WTC11 (cell line): ENCODE measurements around the gene PTEN. TPM values are rescaled to one million over a fixed set of nuclear protein-coding genes. Genes with fewer than 3 reads are reported as not detected.
A peak's percentile ranks its signal among the peaks of the same experiment; 100 is the strongest.

ENCODE experiments used
- ATAC-seq: fragments of 200-7000 bp; cut with Tn5 transposase; 2 replicates; pipeline ENCODE4 v1.10.0; 2021; ENCODE audit warnings: mild to moderate bottlenecking, moderate library complexity
- CTCF ChIA-PET: fragments of 300-600 bp; sonication (Branson Sonifier 250); formaldehyde crosslinking; loops from one replicate; lab custom pipeline; 2021; ENCODE audit warnings: antibody characterized with exemption; lab: Charles Lee
- POLR2A ChIA-PET: fragments of 350-600 bp; sonication (Branson Sonifier 250); formaldehyde crosslinking; loops from one replicate; lab custom pipeline; 2021; ENCODE audit warnings: antibody characterized with exemption; lab: Charles Lee
- DNase-seq: peaks from one replicate; pipeline ENCODE4 v3.0.0; 2021; ENCODE audit warnings: low spot score
- H3K27ac Mint-ChIP-seq: 2 replicates; pipeline ENCODE4 v1.8.0; 2021; ENCODE audit warnings: mixed read lengths
- H3K27me3 Mint-ChIP-seq: 2 replicates; pipeline ENCODE4 v1.8.0; 2021; ENCODE audit warnings: low read depth, mild to moderate bottlenecking, moderate library complexity, mixed read lengths
- H3K36me3 Mint-ChIP-seq: 2 replicates; pipeline ENCODE4 v1.8.0; 2021; ENCODE audit warnings: mixed read lengths
- H3K4me1 Mint-ChIP-seq: 2 replicates; pipeline ENCODE4 v1.8.0; 2022; ENCODE audit warnings: mixed read lengths
- H3K4me3 Mint-ChIP-seq: 2 replicates; pipeline ENCODE4 v1.8.0; 2021; ENCODE audit warnings: mild to moderate bottlenecking, moderate library complexity, mixed read lengths
- H3K9me3 Mint-ChIP-seq: 2 replicates; pipeline ENCODE4 v1.8.0; 2021; ENCODE audit warnings: mixed read lengths
- AFF4 ChIP-seq: sonication (generic); formaldehyde crosslinking; IDR thresholded peaks from 2 replicates; pipeline ENCODE4 v1.8.1; 2023; ENCODE audit warnings: mild to moderate bottlenecking, missing genetic modification reagents, borderline replicate concordance
- CBFB ChIP-seq: sonication (generic); formaldehyde crosslinking; IDR thresholded peaks from 2 replicates; pipeline ENCODE4 v1.8.1; 2022; ENCODE audit warnings: mild to moderate bottlenecking, low read depth, missing genetic modification reagents
- CREB1 ChIP-seq: sonication (generic); formaldehyde crosslinking; IDR thresholded peaks from 2 replicates; pipeline ENCODE4 v1.8.0; 2023; ENCODE audit warnings: mild to moderate bottlenecking, missing genetic modification reagents
- E2F4 ChIP-seq: sonication (generic); formaldehyde crosslinking; IDR thresholded peaks from 2 replicates; pipeline ENCODE4 v1.8.1; 2022; ENCODE audit warnings: low read depth, mild to moderate bottlenecking, moderate library complexity, missing genetic modification reagents, borderline replicate concordance
- ELF4 ChIP-seq: sonication (generic); formaldehyde crosslinking; IDR thresholded peaks from 2 replicates; pipeline ENCODE4 v1.8.1; 2022; ENCODE audit warnings: low read depth, mild to moderate bottlenecking, moderate library complexity, missing genetic modification reagents
- EMX1 ChIP-seq: fragments of 250-450 bp; sonication (Bioruptor Pico); IDR thresholded peaks from 2 replicates; pipeline ENCODE4 v1.8.0; 2021; ENCODE audit warnings: mild to moderate bottlenecking
- ESRRA ChIP-seq: sonication (generic); formaldehyde crosslinking; IDR thresholded peaks from 2 replicates; pipeline ENCODE4 v1.8.1; 2022; ENCODE audit warnings: mild to moderate bottlenecking, missing genetic modification reagents, borderline replicate concordance
- FOXK1 ChIP-seq: sonication (generic); formaldehyde crosslinking; IDR thresholded peaks from 2 replicates; pipeline ENCODE4 v1.8.0; 2022; ENCODE audit warnings: mild to moderate bottlenecking, moderate library complexity, missing genetic modification reagents
- GTF2I ChIP-seq: fragments of 250-450 bp; sonication (Bioruptor Pico); conservative IDR thresholded peaks from 2 replicates; pipeline ENCODE4 v1.4.0; 2021; ENCODE audit warnings: mild to moderate bottlenecking
- IRF2 ChIP-seq: sonication (generic); formaldehyde crosslinking; IDR thresholded peaks from 2 replicates; pipeline ENCODE4 v1.8.0; 2022; ENCODE audit warnings: low read depth, missing genetic modification reagents, borderline replicate concordance
- MAX ChIP-seq: sonication (generic); formaldehyde crosslinking; IDR thresholded peaks from 2 replicates; pipeline ENCODE4 v1.8.0; 2022; ENCODE audit warnings: mild to moderate bottlenecking, missing genetic modification reagents
- MYBL2 ChIP-seq: sonication (generic); formaldehyde crosslinking; IDR thresholded peaks from 2 replicates; pipeline ENCODE4 v1.8.1; 2023; ENCODE audit warnings: mild to moderate bottlenecking, moderate library complexity, missing genetic modification reagents
- NFATC4 ChIP-seq: fragments of 250-450 bp; sonication (Bioruptor Pico); IDR thresholded peaks from 2 replicates; pipeline ENCODE4 v1.9.0; 2021; ENCODE audit warnings: mild to moderate bottlenecking
- NFE2L1 ChIP-seq: sonication (generic); formaldehyde crosslinking; IDR thresholded peaks from 2 replicates; pipeline ENCODE4 v1.8.1; 2023; ENCODE audit warnings: missing genetic modification reagents
- NR1H2 ChIP-seq: sonication (generic); formaldehyde crosslinking; IDR thresholded peaks from 2 replicates; pipeline ENCODE4 v1.9.0; 2021; ENCODE audit warnings: mild to moderate bottlenecking, moderate library complexity, missing genetic modification reagents
- SMAD3 ChIP-seq: sonication (generic); formaldehyde crosslinking; IDR thresholded peaks from 2 replicates; pipeline ENCODE4 v1.8.0; 2022; ENCODE audit warnings: missing genetic modification reagents, mild to moderate bottlenecking, borderline replicate concordance
- SOX15 ChIP-seq: fragments of 250-450 bp; sonication (Bioruptor Pico); IDR thresholded peaks from 2 replicates; pipeline ENCODE4 v1.9.0; 2021; ENCODE audit warnings: mild to moderate bottlenecking
- SP1 ChIP-seq: sonication (generic); formaldehyde crosslinking; conservative IDR thresholded peaks from 2 replicates; pipeline ENCODE4 v1.8.1; 2022; ENCODE audit warnings: missing genetic modification reagents
- TP53 ChIP-seq: sonication (generic); formaldehyde crosslinking; IDR thresholded peaks from 2 replicates; pipeline ENCODE4 v1.8.1; 2023; ENCODE audit warnings: mild to moderate bottlenecking, missing genetic modification reagents
- USF1 ChIP-seq: sonication (generic); formaldehyde crosslinking; IDR thresholded peaks from 2 replicates; pipeline ENCODE4 v1.8.0; 2022; ENCODE audit warnings: mild to moderate bottlenecking, missing genetic modification reagents
- ZNF121 ChIP-seq: sonication (generic); formaldehyde crosslinking; IDR thresholded peaks from 2 replicates; pipeline ENCODE4 v1.8.0; 2023; ENCODE audit warnings: missing genetic modification reagents
- ZNF281 ChIP-seq: sonication (generic); formaldehyde crosslinking; IDR thresholded peaks from 2 replicates; pipeline ENCODE4 v1.8.0; 2023; ENCODE audit warnings: mild to moderate bottlenecking, missing genetic modification reagents
- ZNF317 ChIP-seq: sonication (generic); formaldehyde crosslinking; IDR thresholded peaks from 2 replicates; pipeline ENCODE4 v1.8.1; 2023; ENCODE audit warnings: low read depth, mild to moderate bottlenecking, moderate library complexity, missing genetic modification reagents, borderline replicate concordance
- ZNF416 ChIP-seq: fragments of 250-450 bp; sonication (Bioruptor Pico); IDR thresholded peaks from 2 replicates; pipeline ENCODE4 v1.9.0; 2021; ENCODE audit warnings: mild to moderate bottlenecking, inconsistent platforms
- total RNA-seq: library from RNA; stranded (reverse); gene quantifications from 3 replicates; pipeline ENCODE4 v1.2.3, GENCODE V29; 2021

Gene PTEN
- total RNA-seq, 1 experiment from 2014 or later, result 54.2 TPM

- TF ChIP-seq ZNF317, result no peak
These were observed 59.8 kb downstream of the PTEN start (continued) for GRCh38 chr10:87923233-87923632.

- Mint-ChIP-seq H3K4me3 (no peak overlapping the region), H3K4me1 (peaks cover 77% of the 10 kb centered on the region), H3K27me3 (no peaks in the 10 kb centered on the region), H3K27ac (peak overlapping the region; percentile 36), H3K9me3 (no peaks in the 10 kb centered on the region)
- DNase-seq (no peak), ATAC-seq (no peak)
- CTCF ChIA-PET, result no interaction called here
- POLR2A ChIA-PET, result no interaction called here
- TF ChIP-seq NFE2L1 (CRISPR knock-in tag), result no peak
- no peak for TF ChIP-seq NR1H2 (CRISPR knock-in tag)
- TF ChIP-seq AFF4 (CRISPR knock-in tag), result no peak
- TF ChIP-seq MYBL2 (CRISPR knock-in tag), result no peak
- no peak for TF ChIP-seq ZNF121 (CRISPR knock-in tag)
- TF ChIP-seq USF1 (CRISPR knock-in tag), result no peak
- TF ChIP-seq, all 79 proteins: peak for 0
- H3K36me3 Mint-ChIP-seq, result peaks cover 3% of the 10 kb centered on the region; the same call in 1 of the 2 replicates
These were observed 62.1 kb downstream of the PTEN start for GRCh38 chr10:87925570-87925969.

GRCh38 chr10:87927091-87927490, 63.7 kb downstream of the PTEN start:
- DNase-seq, result no peak
- H3K9me3 Mint-ChIP-seq, result no peaks in the 10 kb centered on the region
- TF ChIP-seq CBFB (CRISPR knock-in tag) (no peak), ESRRA (CRISPR knock-in tag) (no peak), MAX (no peak), SP1 (no peak), ZNF281 (CRISPR knock-in tag) (no peak), SMAD3 (CRISPR knock-in tag) (no peak), CREB1 (CRISPR knock-in tag) (no peak), ZNF416 (CRISPR knock-in tag) (no peak), TP53 (CRISPR knock-in tag) (no peak), NFATC4 (CRISPR knock-in tag) (no peak), FOXK1 (CRISPR knock-in tag) (no peak), IRF2 (CRISPR knock-in tag) (no peak), E2F4 (no peak), SOX15 (CRISPR knock-in tag) (no peak), ELF4 (CRISPR knock-in tag) (no peak), NR1H2 (CRISPR knock-in tag) (no peak), GTF2I (CRISPR knock-in tag) (no peak), EMX1 (CRISPR knock-in tag) (no peak)
- TF ChIP-seq, all 79 proteins: peak for 0
- H3K27ac Mint-ChIP-seq, result peak overlapping the region; percentile 25; the same call in 1 of the 2 replicates
- ChIA-PET POLR2A (interaction anchor here (2.0 kb wide), 1 partner anchor 65 kb away, joined by 5 read pairs; no protein-coding TSS in a partner anchor), CTCF (no interaction called here)
- H3K27me3 Mint-ChIP-seq, result no peaks in the 10 kb centered on the region
- H3K36me3 Mint-ChIP-seq, result peaks cover 3% of the 10 kb centered on the region; the same call in 1 of the 2 replicates
- ATAC-seq, result no peak; the same call in 1 of the 2 replicates
- no peak overlapping the region for H3K4me3 Mint-ChIP-seq
- H3K4me1 Mint-ChIP-seq, result peaks cover 64% of the 10 kb centered on the region
